Fibroblast of peridontal ligament (primary cell): ENCODE data around the gene GTF2H2.
"Not testable (repeated sequence)": the region's sequence is repeated elsewhere in the genome, so short reads cannot be mapped to it uniquely, and the experiment has no call there.

Source experiments
- DNase-seq: peaks from one replicate; pipeline ENCODE4 v3.0.0-alpha.2; 2010; ENCODE audit errors: extremely low read depth

Gene GTF2H2

GRCh38 chr5:71067262-71067928, at the start of gene GTF2H2:
TSS of gene GTF2H2 (minus strand) at chr5:71067676. CDS start at chr5:71062763, 4,913 bp downstream.
- not testable (repeated sequence) for DNase-seq

- DNase-seq: not testable (repeated sequence)
These were observed 42.3 kb upstream of the GTF2H2 start for GRCh38 chr5:71109730-71110275.

GRCh38 chr5:71099996-71100395, 32.5 kb upstream of the GTF2H2 start:
- not testable (repeated sequence) for DNase-seq

GRCh38 chr5:71097930-71098203, 30.4 kb upstream of the GTF2H2 start:
- DNase-seq: not testable (repeated sequence)

- not testable (repeated sequence) for DNase-seq
These were observed 29.9 kb upstream of the GTF2H2 start for GRCh38 chr5:71097173-71097929.

- not testable (repeated sequence) for DNase-seq
These were observed 22.3 kb upstream of the GTF2H2 start for GRCh38 chr5:71089773-71090172.

- not testable (repeated sequence) for DNase-seq
These were observed 21.3 kb upstream of the GTF2H2 start for GRCh38 chr5:71088754-71089153.

GRCh38 chr5:71086145-71086544, 18.7 kb upstream of the GTF2H2 start:
- not testable (repeated sequence) for DNase-seq

GRCh38 chr5:71084280-71085063, 17.0 kb upstream of the GTF2H2 start:
- not testable (repeated sequence) for DNase-seq

- DNase-seq: not testable (repeated sequence)
These were observed 15.4 kb upstream of the GTF2H2 start for GRCh38 chr5:71082898-71083297.

GRCh38 chr5:71082340-71082739, 14.9 kb upstream of the GTF2H2 start:
- not testable (repeated sequence) for DNase-seq

GRCh38 chr5:71061322-71061721, 6.2 kb downstream of the GTF2H2 start:
- DNase-seq: not testable (repeated sequence)

GRCh38 chr5:71059426-71059825, 8.1 kb downstream of the GTF2H2 start:
- not testable (repeated sequence) for DNase-seq

- DNase-seq: not testable (repeated sequence)
These were observed 22.7 kb downstream of the GTF2H2 start for GRCh38 chr5:71044808-71045207.

GRCh38 chr5:71044128-71044527, 23.3 kb downstream of the GTF2H2 start:
- DNase-seq: not testable (repeated sequence)

GRCh38 chr5:71031046-71031776, 36.3 kb downstream of the GTF2H2 start:
- DNase-seq: not testable (repeated sequence)

- DNase-seq: not testable (repeated sequence)
These were observed 42.1 kb downstream of the GTF2H2 start, which contains the start of gene NAIP for GRCh38 chr5:71025289-71025953. TSS of gene NAIP (minus strand) at chr5:71025339. CDS start at chr5:71012915, 12,424 bp downstream.

- not testable (repeated sequence) for DNase-seq
These were observed 46.8 kb downstream of the GTF2H2 start for GRCh38 chr5:71020643-71021042.

- DNase-seq: not testable (repeated sequence)
These were observed 49.0 kb downstream of the GTF2H2 start for GRCh38 chr5:71018376-71019005.

GRCh38 chr5:71014176-71014575, 53.3 kb downstream of the GTF2H2 start:
- DNase-seq: no peak
